HAP-1 (cell line): ENCODE data around the gene EFEMP1.

Source experiments
- DNase-seq, 2 experiments: peaks; one replicate each; pipeline ENCODE4 v3.0.0-alpha.2; 2016 to 2020; ENCODE audit warnings: low spot score in 2 of 2
- H3K27me3 ChIP-seq: fragments of 250-450 bp; sonication (Bioruptor Pico); 2 replicates; pipeline ENCODE4 v1.5.1; 2020; ENCODE audit warnings: low read depth, mild to moderate bottlenecking, moderate library complexity
- H3K36me3 ChIP-seq: fragments of 250-450 bp; sonication (Bioruptor Pico); replicated peaks from 2 replicates; pipeline ENCODE4 v1.5.1; 2020; ENCODE audit warnings: mild to moderate bottlenecking
- H3K4me1 ChIP-seq: fragments of 250-450 bp; sonication (Bioruptor Pico); 2 replicates; pipeline ENCODE4 v1.5.1; 2020; ENCODE audit warnings: mild to moderate bottlenecking
- H3K4me3 ChIP-seq: fragments of 250-450 bp; sonication (Bioruptor Pico); 2 replicates; pipeline ENCODE4 v1.5.1; 2020; ENCODE audit warnings: mild to moderate bottlenecking, moderate library complexity
- H3K9me3 ChIP-seq: fragments of 250-450 bp; sonication (Bioruptor Pico); 2 replicates; pipeline ENCODE4 v1.5.1; 2020; ENCODE audit warnings: mild to moderate bottlenecking, moderate library complexity
- in situ Hi-C: fragments of 300-500 bp; cut with MboI; formaldehyde crosslinking; loops from 3 replicates; pipeline ENCODE4 v1.14.3; 2020; ENCODE audit warnings: low sequenced_read_pairs, inconsistent platforms, mixed read lengths

Gene EFEMP1

DNA sequence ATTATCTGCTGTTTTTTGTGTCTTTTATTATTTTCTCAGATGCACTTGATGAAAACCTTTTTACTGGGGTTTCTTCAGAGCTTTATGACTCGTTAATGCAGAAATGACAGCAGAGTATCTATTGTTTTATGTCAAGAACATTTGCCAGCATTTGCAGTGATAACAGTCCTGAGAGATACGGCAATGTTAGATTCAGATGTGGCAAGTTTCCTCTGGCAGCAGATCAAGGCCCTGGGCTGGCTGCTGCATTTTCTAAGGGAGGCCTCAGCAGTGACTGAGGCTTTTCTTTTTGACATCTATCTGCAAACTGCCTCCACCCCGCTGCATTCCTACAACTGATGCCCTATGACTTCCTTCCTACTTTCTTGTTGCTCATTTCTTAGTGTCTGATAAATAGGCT lies 40.2 kb downstream of the EFEMP1 start:
- Histone ChIP-seq H3K9me3 (no peaks in the 10 kb centered on the region), H3K36me3 (no peaks in the 10 kb centered on the region), H3K4me3 (no peak overlapping the region), H3K4me1 (peaks cover under 1% of the 10 kb centered on the region), H3K27me3 (no peaks in the 10 kb centered on the region)
- in situ Hi-C loops: no loop called here
- no peak for DNase-seq

DNA sequence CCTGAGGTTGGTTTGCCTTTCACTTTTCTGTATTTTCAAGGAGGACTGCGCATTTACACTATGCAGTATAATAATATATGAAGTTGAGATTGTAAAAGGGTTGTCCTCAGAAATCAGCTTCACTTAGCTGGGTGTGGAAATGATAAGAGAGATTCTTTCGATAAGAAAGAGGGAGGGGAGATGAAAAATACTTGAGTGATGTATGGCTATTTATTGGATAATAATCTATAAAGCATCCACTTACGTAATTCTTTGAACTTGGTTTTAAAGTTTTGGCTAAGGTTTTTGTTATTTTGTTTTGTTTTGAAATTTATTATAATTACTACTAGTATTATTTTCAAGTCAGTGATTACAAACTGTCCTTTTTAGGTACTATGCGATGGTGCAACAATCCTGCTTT lies 40.6 kb downstream of the EFEMP1 start:
- in situ Hi-C loops: no loop called here
- H3K4me3 ChIP-seq: no peak overlapping the region
- no peak for DNase-seq
- no peaks in the 10 kb centered on the region for H3K27me3 ChIP-seq
- H3K4me1 ChIP-seq: no peaks in the 10 kb centered on the region; the same call in 1 of the 2 replicates
- no peaks in the 10 kb centered on the region for H3K9me3 ChIP-seq
- H3K36me3 ChIP-seq: no peaks in the 10 kb centered on the region

DNA sequence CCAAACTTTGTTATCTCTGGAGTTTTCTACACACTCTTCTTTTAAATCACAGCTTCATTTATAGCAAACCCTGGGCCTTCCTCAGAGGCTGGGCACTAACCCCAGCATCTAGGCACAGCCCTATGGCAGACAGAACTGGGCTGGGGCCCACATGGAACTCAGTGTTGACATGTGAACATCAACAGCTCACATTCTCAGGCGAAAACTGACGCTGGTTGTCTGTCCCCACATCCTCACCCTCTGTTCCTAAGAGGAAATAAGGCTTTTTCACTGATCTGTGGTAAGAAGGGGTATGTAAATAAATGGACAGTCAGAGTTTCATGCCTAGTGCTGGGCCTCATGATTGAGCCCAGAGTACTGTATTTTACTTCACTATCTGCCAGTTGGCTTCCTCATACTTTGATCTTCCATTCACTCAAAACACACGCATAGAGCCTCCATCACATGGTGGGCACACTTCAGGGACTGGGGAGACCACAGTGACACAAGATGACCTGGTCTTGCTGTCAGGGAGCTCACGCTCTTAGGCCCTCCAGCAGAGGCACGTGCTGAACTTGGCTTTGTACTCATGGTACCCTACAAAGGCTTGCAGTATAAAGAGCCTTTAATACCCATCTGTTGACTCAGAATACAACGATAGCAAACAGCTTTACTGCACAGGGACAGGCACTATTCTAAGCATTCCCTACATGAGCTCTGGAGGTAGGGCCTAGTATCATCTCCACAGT lies 43.0 kb downstream of the EFEMP1 start:
- in situ Hi-C loops: no loop called here
- Histone ChIP-seq H3K4me1 (no peaks in the 10 kb centered on the region), H3K4me3 (no peak overlapping the region), H3K9me3 (no peaks in the 10 kb centered on the region), H3K36me3 (no peaks in the 10 kb centered on the region), H3K27me3 (no peaks in the 10 kb centered on the region)
- DNase-seq: no peak

DNA sequence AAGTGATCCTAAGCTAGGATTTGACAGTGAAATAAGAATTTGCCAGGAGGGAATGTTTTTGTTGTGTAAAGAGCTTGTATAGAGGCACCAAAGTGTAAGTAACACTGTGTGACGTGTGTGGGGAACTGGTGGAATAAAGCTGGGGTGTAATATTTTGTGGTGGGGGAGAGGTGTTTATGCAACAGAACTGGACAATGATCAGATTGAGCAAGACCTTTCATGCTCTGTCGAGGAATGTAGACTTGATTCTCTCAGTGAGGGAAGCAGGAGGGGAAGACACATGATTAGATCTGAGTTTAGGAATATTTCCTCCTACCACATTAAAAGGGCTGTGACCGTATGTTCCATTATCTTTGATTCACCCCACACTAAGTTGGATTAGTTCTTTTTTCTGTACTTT lies 43.6 kb downstream of the EFEMP1 start:
- no peak for DNase-seq
- H3K9me3 ChIP-seq: no peaks in the 10 kb centered on the region
- in situ Hi-C loops: no loop called here
- no peak overlapping the region for H3K4me3 ChIP-seq
- no peaks in the 10 kb centered on the region for H3K4me1 ChIP-seq
- H3K27me3 ChIP-seq: no peaks in the 10 kb centered on the region
- no peaks in the 10 kb centered on the region for H3K36me3 ChIP-seq

DNA sequence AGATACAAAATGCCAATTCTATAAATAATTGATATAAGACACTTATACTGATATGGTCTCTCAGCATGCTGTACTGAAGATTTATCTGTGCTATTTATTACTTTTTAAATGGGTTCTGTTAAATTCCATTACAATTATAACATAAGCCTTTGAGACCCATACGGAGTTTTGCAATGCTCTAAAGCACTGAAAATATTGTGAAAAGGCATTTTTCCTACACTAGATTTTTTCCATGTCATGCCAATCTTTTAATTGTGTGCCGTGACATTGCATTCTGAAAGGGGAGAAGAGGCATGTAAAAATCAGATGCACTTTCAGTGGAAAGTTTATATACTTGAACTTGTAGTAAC lies 46.5 kb downstream of the EFEMP1 start:
- Histone ChIP-seq H3K36me3 (no peaks in the 10 kb centered on the region), H3K4me1 (no peaks in the 10 kb centered on the region), H3K4me3 (no peak overlapping the region), H3K27me3 (peaks cover 4% of the 10 kb centered on the region; the same call in 1 of the 2 replicates), H3K9me3 (no peaks in the 10 kb centered on the region)
- in situ Hi-C loops: no loop called here
- no peak for DNase-seq

DNA sequence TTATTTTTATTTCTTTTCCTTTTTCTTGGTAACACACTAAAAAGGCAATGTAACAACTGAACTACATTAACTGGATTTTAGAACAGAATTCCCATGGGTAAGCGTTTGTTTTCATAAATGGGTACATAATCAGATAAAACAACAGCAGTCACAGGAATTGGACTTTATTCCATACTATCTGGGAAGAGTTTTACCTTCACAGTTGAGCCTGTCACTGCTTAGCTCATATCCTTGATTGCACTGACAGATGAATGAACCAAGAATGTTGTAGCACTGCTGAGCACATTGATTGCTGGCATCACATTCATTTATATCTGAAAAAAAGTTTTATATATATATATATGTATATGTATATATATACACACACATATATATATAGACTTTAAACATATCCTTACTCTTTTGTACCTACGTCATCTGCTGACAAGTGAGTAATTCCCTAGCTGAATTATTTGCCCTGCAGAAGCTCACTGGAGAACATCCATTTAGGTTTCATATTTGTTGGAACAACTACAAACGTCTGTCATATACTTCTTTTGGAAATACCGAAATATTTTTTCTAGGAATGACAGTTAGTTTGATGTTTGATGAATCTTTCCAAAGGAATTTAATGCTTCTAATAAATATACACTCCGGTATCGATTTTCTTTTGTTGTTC lies 47.0 kb downstream of the EFEMP1 start:
- H3K4me3 ChIP-seq: no peak overlapping the region
- no peak for DNase-seq
- in situ Hi-C loops: no loop called here
- peaks cover 4% of the 10 kb centered on the region; the same call in 1 of the 2 replicates for H3K27me3 ChIP-seq
- H3K36me3 ChIP-seq: no peaks in the 10 kb centered on the region
- H3K9me3 ChIP-seq: no peaks in the 10 kb centered on the region
- no peaks in the 10 kb centered on the region for H3K4me1 ChIP-seq

DNA sequence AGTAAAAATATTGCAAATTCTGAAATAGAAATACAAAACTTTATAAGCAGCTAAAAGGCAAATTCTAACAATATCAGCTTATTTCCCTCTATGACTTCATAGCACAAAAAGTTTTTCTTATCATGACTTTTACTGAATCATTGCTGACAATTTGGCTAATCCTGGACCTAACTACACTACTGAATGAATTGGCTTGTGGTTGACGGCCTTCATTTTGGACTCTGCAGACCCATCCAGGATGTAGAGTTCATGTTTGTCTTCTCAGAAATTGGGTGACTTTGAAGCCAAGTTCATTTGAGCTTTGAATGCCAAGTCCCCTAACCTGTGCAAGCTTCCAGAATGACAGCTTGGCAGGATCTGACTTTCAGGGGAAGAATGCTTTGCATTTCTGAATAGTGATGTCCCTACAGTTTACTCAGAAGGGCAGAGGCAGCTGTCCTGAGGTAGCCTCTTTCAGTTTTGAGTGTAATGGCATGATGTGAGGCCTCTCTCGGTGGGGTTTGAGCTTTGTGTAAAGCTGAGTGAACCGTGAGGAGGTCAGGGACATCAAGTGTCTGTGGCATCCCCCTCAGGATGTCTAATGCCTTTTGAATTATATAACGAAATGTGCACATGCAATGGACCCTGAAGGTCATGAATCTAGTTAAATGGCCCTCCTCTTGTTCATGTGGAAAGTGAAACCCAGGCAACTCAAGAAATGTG lies 48.0 kb downstream of the EFEMP1 start:
- H3K36me3 ChIP-seq: no peaks in the 10 kb centered on the region
- H3K4me3 ChIP-seq: no peak overlapping the region
- in situ Hi-C loops: no loop called here
- H3K9me3 ChIP-seq: no peaks in the 10 kb centered on the region
- no peaks in the 10 kb centered on the region for H3K4me1 ChIP-seq
- peaks cover 4% of the 10 kb centered on the region; the same call in 1 of the 2 replicates for H3K27me3 ChIP-seq
- DNase-seq: no peak

DNA sequence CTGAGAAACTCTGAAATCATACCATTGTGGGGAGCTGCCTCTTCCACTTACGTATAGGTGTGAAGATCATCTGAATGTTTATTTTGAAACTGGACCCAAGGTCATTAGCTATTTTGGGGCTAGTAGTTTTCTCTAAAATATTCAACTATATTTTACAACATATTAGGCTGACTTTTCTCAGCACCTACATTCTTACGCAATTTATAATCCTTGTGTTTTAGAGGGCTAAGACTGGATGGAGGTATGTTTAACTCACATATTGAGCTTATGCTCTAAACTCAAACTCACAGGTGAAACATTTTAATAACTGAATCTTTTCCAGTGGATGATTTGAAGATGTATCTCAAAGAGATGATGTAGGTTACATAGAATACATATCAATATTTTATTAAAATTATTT lies 49.2 kb downstream of the EFEMP1 start:
- H3K36me3 ChIP-seq: no peaks in the 10 kb centered on the region
- no peaks in the 10 kb centered on the region for H3K9me3 ChIP-seq
- peaks cover 4% of the 10 kb centered on the region; the same call in 1 of the 2 replicates for H3K27me3 ChIP-seq
- in situ Hi-C loops: no loop called here
- no peak for DNase-seq
- H3K4me1 ChIP-seq: no peaks in the 10 kb centered on the region
- no peak overlapping the region for H3K4me3 ChIP-seq

DNA sequence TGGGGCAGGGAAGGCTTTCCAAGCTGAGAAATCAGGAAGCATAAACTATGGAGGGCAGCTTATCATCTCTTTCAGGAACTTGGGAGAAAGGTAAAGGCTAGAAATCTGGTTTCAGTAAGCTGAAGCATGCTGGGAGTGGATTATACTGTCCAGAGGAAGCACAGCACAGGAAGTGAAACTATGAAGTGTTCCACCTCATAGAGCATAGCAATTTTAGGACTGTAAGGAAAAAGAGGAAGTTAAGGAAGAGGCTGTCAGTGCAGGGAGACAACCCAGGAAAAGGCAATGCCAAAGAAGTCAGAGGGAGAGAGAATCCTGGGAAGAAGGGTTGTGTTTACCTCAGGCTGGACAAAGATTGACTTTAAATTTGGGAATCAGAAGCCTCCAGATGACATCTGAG lies 51.9 kb downstream of the EFEMP1 start:
- Histone ChIP-seq H3K9me3 (no peaks in the 10 kb centered on the region), H3K27me3 (peaks cover 4% of the 10 kb centered on the region; the same call in 1 of the 2 replicates), H3K4me3 (no peak overlapping the region), H3K4me1 (no peaks in the 10 kb centered on the region), H3K36me3 (no peaks in the 10 kb centered on the region)
- in situ Hi-C loops: no loop called here
- DNase-seq: no peak

DNA sequence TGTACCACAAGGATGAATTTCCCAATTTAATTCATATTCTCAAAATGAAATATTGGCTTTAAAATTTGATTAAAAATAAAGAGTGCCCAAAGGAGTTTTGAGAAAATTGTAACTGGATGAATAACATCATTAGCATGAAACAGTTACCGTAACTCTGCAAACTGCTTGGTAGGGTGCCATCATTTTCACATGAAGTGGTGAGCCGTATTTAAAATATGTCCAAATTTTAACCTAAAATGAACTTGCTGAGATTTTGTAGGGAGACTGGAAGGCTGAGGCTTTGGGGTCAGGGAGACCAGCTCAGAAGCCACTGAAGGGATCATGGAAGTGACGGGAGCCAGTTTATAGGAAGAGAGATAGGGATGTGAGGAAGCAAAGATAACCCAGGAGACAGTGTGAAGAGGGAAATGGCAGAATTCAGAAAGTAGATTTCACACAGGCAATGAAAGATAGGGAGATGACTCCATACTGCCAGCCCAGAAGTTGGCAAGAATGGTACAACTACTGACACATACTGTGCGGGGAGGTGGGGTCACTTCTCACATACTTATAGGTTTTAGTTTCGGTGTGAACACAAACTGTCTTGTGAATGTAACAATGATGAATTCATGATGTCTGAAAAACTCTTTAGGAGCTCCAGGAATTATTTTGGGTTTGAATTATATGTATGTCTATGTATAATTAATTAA lies 53.8 kb downstream of the EFEMP1 start:
- in situ Hi-C loops: no loop called here
- H3K27me3 ChIP-seq: peaks cover 4% of the 10 kb centered on the region; the same call in 1 of the 2 replicates
- H3K4me1 ChIP-seq: no peaks in the 10 kb centered on the region
- H3K4me3 ChIP-seq: no peak overlapping the region
- no peak for DNase-seq
- no peaks in the 10 kb centered on the region for H3K9me3 ChIP-seq
- no peaks in the 10 kb centered on the region for H3K36me3 ChIP-seq

DNA sequence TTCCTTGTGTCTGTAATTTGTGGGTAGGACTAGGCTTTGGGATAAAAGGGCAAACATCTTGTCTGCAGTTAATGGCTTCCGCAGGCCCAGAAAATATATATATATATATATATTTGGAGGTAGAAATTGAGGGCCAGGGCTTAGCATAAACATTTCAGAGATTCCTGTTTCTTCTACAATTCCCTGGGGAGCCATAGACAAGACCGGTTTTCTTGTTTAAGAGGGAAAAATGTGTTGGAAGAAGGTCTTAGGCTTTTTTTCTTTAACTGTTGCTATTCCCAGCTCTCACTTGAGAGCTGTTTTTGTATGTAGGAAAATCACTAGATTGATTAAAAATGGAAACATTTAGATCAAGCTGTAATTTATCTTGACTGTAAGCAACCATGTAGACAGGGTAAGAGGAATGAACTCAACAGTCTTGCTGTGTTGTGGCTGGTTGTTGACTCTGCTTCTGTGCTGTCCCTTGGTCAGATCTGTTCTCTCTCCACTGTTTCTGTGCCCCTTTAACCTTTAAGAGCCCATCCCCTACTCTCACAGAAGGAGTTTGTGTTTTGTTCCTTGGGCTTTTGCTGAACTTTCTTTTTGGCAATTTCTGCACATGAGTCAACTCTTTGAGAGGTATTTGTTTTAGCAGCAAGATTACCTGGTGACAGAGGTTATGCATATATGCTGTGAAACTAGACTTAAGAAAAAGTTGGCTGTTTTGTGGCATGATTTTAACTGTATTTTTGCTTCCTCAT lies 58.3 kb downstream of the EFEMP1 start:
- Histone ChIP-seq H3K36me3 (no peaks in the 10 kb centered on the region), H3K9me3 (no peaks in the 10 kb centered on the region), H3K4me3 (no peak overlapping the region), H3K27me3 (no peaks in the 10 kb centered on the region; the same call in 1 of the 2 replicates), H3K4me1 (no peaks in the 10 kb centered on the region)
- no peak for DNase-seq
- in situ Hi-C loops: no loop called here

DNA sequence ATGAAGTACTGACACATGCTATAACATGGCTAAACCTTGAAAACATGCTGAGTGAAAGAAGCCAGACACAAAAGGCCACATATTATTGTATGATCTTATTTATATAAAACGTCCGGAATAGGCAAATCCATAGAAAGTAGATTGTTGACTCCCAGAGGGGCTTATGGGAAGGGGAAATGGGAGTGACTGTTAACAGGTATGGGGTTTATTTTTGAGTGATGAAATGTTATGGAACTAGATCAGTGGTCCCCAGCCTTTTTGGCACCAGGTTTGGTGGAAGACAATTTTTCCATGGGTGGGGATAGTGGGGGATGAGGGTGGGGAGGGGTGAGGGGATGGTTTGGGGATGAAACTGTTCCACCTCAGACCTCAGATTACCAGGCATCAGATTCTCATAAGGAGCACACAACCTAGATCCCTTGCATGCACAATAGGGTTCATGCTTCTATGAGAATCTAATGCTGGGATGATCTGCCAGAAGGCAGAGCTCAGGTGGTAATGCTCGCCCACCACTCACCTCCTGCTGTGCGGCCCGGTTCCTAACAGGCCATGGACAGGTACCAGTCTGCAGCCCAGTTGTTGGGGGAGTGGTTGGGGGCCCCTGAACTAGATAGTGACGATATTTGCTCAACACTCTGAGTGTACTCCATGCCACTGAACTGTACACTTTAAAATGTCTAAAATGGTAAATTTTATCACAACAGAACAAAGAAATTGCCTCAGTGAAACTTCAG lies 59.1 kb downstream of the EFEMP1 start:
- no peak overlapping the region for H3K4me3 ChIP-seq
- in situ Hi-C loops: no loop called here
- no peaks in the 10 kb centered on the region for H3K36me3 ChIP-seq
- no peaks in the 10 kb centered on the region; the same call in 1 of the 2 replicates for H3K27me3 ChIP-seq
- no peaks in the 10 kb centered on the region for H3K4me1 ChIP-seq
- no peaks in the 10 kb centered on the region for H3K9me3 ChIP-seq
- no peak for DNase-seq
